ENCODE data around the gene CORO1C. TPM values are rescaled to one million over a fixed set of nuclear protein-coding genes. Genes with fewer than 3 reads are reported as not detected.
A peak's percentile ranks its signal among the peaks of the same experiment; 100 is the strongest.

CORO1C gene
- polyA plus RNA-seq, 1 of the 3 experiments (the other 2 are of a cell fraction), result 150 TPM

DNA sequence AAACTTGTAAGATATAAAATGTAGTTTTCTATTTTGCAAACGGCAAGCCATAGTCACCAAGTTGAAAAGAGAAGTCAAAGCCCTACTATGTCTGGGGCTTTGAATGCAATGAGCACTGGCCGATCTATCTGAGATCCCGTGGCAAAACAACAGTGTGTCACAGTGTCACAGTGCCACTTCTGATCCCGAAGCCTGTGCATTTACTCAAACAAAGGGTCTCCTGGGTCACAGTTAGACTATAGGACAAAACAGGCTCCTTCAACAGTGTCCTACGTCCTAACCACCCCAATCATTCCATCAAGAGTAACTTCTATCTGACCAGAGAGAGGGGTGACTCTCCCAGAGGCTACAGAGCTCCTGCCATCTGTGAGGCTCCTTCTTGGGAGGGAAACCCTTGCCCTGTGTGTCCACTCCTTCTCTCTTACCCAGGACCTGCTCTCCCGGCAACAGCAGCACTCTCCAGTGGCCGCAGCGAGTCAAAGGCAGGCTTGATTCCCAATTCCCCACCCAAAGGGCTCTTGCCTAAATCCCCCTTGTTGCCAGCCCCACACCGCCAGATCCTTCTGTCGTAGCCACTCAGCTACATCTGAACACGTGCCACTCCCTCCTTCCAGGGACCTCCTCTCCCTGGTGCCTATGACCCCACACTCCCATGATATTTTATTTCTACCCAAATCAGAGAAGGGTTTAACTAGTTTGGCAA is 83.6 kb downstream of the CORO1C start:
- WGBS (ENCODE audit: low lambda C conversion rate), result 84% methylated on average over 11 of the region's 11 CpGs
- H3F3A ChIP-seq (replicated peaks; ENCODE audit: insufficient read depth), result peaks cover 75% of the 10 kb centered on the region
- H3K9ac ChIP-seq, result peak overlapping the region; percentile 40; the same call in 1 of the 2 replicates
- no peak for DNase-seq
- no peaks in the 10 kb centered on the region for H3K9me2 ChIP-seq
- H3K4me2 ChIP-seq, result 0 out of 2 replicates have a peak overlapping the region, but pooled peaks have one; percentile 35
- TF ChIP-seq SMC3 (IDR thresholded peaks at IDR 0.05; ENCODE audit: low read depth, low read length) (no peak), NRF1 (IDR thresholded peaks at IDR 0.05; ENCODE audit: low read depth, low read length) (no peak), FOXM1 (IDR thresholded peaks at IDR 0.05; ENCODE audit: low read depth) (no peak), TCF12 (IDR thresholded peaks at IDR 0.05) (no peak), POLR2AphosphoS5 (IDR thresholded peaks at IDR 0.05; ENCODE audit: low read depth, low read length) (no peak), CHD2 (IDR thresholded peaks at IDR 0.05; ENCODE audit: low read length, partially characterized antibody) (no peak), MEF2A (IDR thresholded peaks at IDR 0.05; ENCODE audit: borderline replicate concordance, low read depth) (no peak), EP300 (IDR thresholded peaks at IDR 0.05; ENCODE audit: borderline replicate concordance in 1 of 2, low read depth in 1 of 2, low read length in 1 of 2) (no peak), JUND (IDR thresholded peaks at IDR 0.05) (no peak), MXI1 (IDR thresholded peaks at IDR 0.05; ENCODE audit: low read depth, low read length) (no peak), TAF1 (IDR thresholded peaks at IDR 0.05; ENCODE audit: borderline replicate concordance, low read depth, low read length) (no peak), SIN3A (IDR thresholded peaks at IDR 0.05; ENCODE audit: borderline replicate concordance, low read depth, low read length) (no peak), RFX5 (IDR thresholded peaks at IDR 0.05; ENCODE audit: low read length) (no peak), YY1 (IDR thresholded peaks at IDR 0.05; ENCODE audit: low read depth) (no peak), IRF3 (IDR thresholded peaks at IDR 0.05; ENCODE audit: low read depth, low read length) (no peak), RAD21 (IDR thresholded peaks at IDR 0.05; ENCODE audit: low read length) (no peak)
- TF ChIP-seq, protein P1, sequence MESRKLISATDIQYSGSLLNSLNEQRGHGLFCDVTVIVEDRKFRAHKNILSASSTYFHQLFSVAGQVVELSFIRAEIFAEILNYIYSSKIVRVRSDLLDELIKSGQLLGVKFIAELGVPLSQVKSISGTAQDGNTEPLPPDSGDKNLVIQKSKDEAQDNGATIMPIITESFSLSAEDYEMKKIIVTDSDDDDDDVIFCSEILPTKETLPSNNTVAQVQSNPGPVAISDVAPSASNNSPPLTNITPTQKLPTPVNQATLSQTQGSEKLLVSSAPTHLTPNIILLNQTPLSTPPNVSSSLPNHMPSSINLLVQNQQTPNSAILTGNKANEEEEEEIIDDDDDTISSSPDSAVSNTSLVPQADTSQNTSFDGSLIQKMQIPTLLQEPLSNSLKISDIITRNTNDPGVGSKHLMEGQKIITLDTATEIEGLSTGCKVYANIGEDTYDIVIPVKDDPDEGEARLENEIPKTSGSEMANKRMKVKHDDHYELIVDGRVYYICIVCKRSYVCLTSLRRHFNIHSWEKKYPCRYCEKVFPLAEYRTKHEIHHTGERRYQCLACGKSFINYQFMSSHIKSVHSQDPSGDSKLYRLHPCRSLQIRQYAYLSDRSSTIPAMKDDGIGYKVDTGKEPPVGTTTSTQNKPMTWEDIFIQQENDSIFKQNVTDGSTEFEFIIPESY (IDR thresholded peaks at IDR 0.05; ENCODE audit: borderline replicate concordance, low read depth), result no peak
- peaks cover 51% of the 10 kb centered on the region; the same call in 1 of the 2 replicates for H3K79me2 ChIP-seq (ENCODE audit: insufficient read depth)
- H3K4me3 ChIP-seq (ENCODE audit: low read depth in 2 of 2, low read length in 1 of 2), result no peak overlapping the region
- peaks cover 6 to 51% of the 10 kb centered on the region in 2 experiments; a peak in 3 of 4 replicates for H3K4me1 ChIP-seq (ENCODE audit: control insufficient read depth in 1 of 2, insufficient read depth in 2 of 2, low read depth in 1 of 2, low read length in 1 of 2)
- ChIA-PET CTCF (interaction anchor here (1.2 to 1.5 kb wide), 3 partner anchors 29 to 156 kb away, joined by 3 to 6 read pairs (median 4); no protein-coding TSS in a partner anchor), POLR2A (no interaction called here)
- no peaks in the 10 kb centered on the region for H3K9me3 ChIP-seq
- H3K27me3 ChIP-seq (ENCODE audit: insufficient read depth), result no peaks in the 10 kb centered on the region
- no peak overlapping the region for H2AFZ ChIP-seq (ENCODE audit: low read depth)
- H4K20me1 ChIP-seq (ENCODE audit: insufficient read depth), result no peaks in the 10 kb centered on the region; the same call in 1 of the 2 replicates
- H3K36me3 ChIP-seq (replicated peaks in 1 of 2; ENCODE audit: control insufficient read depth in 1 of 2, insufficient read depth in 2 of 2, low read length in 1 of 2), result peaks cover 56 to 64% of the 10 kb centered on the region in 2 experiments
- peak overlapping the region; percentile 82 to 87 for H3K27ac ChIP-seq (ENCODE audit: low read depth in 2 of 2, low read length in 1 of 2)
